Measurements from ENCODE around the gene PDILT. TPM values are rescaled to one million over a fixed set of nuclear protein-coding genes. Genes with fewer than 3 reads are reported as not detected.

The PDILT gene
- total RNA-seq, 4 donors from 2014 or later: not detected

DNA sequence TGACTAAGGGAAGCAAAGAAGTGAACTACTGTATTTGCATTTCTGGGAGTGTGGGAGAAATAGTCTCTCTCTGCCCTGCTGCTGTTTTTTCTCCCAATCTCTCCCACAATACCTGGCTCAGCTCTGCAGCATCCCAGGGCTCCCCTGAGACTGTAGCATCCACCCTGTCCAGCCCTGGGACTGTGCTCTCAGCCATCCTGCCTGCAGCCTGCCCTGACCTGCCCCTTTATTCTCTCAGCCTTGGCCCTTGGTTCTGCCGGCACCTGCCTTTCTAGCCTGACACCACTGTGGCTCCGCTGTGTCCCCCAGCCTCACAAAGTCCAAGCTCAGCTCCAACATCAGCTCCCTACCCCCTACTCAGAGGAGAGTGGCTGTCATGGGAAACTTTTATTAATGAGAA, 1.9 kb downstream of the PDILT start:
- no peak overlapping the region for H3K27ac ChIP-seq (replicated peaks in 1 of 4)
- no peaks in the 10 kb centered on the region for H3K4me1 ChIP-seq
- intact Hi-C loops (cut with DNase I): no loop called here
- H3K27me3 ChIP-seq: no peaks in the 10 kb centered on the region
- no peak overlapping the region for H3K4me3 ChIP-seq
- no peaks in the 10 kb centered on the region for H3K9me3 ChIP-seq
- TF ChIP-seq POLR2A (IDR thresholded peaks at IDR 0.05; ENCODE audit: low read depth) (no peak), EP300 (IDR thresholded peaks at IDR 0.05) (no peak), POLR2AphosphoS5 (IDR thresholded peaks at IDR 0.05) (no peak)
- TF ChIP-seq, protein P1, sequence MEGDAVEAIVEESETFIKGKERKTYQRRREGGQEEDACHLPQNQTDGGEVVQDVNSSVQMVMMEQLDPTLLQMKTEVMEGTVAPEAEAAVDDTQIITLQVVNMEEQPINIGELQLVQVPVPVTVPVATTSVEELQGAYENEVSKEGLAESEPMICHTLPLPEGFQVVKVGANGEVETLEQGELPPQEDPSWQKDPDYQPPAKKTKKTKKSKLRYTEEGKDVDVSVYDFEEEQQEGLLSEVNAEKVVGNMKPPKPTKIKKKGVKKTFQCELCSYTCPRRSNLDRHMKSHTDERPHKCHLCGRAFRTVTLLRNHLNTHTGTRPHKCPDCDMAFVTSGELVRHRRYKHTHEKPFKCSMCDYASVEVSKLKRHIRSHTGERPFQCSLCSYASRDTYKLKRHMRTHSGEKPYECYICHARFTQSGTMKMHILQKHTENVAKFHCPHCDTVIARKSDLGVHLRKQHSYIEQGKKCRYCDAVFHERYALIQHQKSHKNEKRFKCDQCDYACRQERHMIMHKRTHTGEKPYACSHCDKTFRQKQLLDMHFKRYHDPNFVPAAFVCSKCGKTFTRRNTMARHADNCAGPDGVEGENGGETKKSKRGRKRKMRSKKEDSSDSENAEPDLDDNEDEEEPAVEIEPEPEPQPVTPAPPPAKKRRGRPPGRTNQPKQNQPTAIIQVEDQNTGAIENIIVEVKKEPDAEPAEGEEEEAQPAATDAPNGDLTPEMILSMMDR (IDR thresholded peaks at IDR 0.05): no peak
- 100% methylated on average over 2 of the region's 2 CpGs for WGBS
- no peaks in the 10 kb centered on the region for H3K36me3 ChIP-seq
- DNase-seq (ENCODE audit: extremely low spot score): no peak

DNA sequence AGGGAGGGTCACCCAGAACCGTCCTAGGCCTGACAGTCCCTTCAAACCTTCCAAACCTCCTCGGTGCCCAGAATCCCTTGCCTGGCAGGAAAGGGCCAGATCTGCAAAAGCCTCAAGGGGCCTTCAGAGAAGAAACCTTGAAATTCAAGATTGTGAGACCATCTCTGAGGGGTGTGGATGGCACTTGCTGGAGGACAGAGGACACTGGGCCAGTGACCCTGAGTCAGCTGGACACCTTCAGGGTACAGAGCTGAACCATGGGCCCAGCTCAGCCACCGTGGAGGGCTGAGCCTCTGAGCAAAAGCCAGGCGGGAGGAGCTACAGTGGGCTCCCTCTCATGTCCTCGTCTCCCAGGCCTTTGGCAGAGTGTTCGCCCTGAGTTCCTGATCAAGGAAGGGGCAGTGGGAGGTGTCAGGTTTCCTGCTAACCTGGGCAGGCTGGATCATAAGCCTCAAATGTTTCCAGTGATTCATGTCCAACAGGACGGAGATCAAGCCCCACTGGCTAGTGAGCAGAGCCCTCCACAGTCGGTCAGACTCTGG, 3.0 kb downstream of the PDILT start:
- no peaks in the 10 kb centered on the region for H3K9me3 ChIP-seq
- no peaks in the 10 kb centered on the region for H3K4me1 ChIP-seq
- 64% methylated on average over 7 of the region's 8 CpGs for WGBS
- no peaks in the 10 kb centered on the region for H3K36me3 ChIP-seq
- no peak for TF ChIP-seq POLR2AphosphoS5 (IDR thresholded peaks at IDR 0.05)
- no peak for TF ChIP-seq POLR2A (IDR thresholded peaks at IDR 0.05; ENCODE audit: low read depth)
- TF ChIP-seq EP300 (IDR thresholded peaks at IDR 0.05): no peak
- TF ChIP-seq, protein P1 (IDR thresholded peaks at IDR 0.05): no peak
- intact Hi-C loops (cut with DNase I): no loop called here
- H3K27ac ChIP-seq (replicated peaks in 1 of 4): no peak overlapping the region
- H3K27me3 ChIP-seq: no peaks in the 10 kb centered on the region
- no peak overlapping the region for H3K4me3 ChIP-seq
- DNase-seq (ENCODE audit: extremely low spot score): no peak

DNA sequence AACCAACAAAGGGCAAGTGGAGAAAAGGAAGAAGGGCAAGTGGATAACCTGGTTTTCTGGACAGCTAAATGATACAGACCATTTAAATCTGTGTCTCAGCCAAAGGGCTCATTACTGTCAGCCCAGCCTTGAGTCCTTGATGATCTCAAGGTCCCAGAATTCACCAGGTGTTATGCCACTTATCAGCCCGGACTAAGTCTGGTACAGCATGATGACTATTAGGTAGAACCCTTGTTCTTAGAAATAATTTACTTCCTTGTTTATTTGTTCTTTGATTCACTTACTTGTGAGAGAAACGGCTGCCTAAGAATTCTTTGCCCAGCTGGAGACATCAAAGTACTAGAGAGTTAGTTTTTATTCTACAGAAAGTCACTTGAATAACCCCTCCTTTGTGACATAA, 3.5 kb downstream of the PDILT start:
- Histone ChIP-seq H3K36me3 (no peaks in the 10 kb centered on the region), H3K4me3 (no peak overlapping the region), H3K27ac (replicated peaks in 1 of 4) (no peak overlapping the region), H3K9me3 (no peaks in the 10 kb centered on the region), H3K27me3 (no peaks in the 10 kb centered on the region), H3K4me1 (no peaks in the 10 kb centered on the region)
- TF ChIP-seq POLR2AphosphoS5 (IDR thresholded peaks at IDR 0.05) (no peak), POLR2A (IDR thresholded peaks at IDR 0.05; ENCODE audit: low read depth) (no peak)
- TF ChIP-seq, protein P1 (IDR thresholded peaks at IDR 0.05): no peak
- no peak for DNase-seq (ENCODE audit: extremely low spot score)
- 46% methylated on average over 2 of the region's 2 CpGs for WGBS
- intact Hi-C loops (cut with DNase I): no loop called here

DNA sequence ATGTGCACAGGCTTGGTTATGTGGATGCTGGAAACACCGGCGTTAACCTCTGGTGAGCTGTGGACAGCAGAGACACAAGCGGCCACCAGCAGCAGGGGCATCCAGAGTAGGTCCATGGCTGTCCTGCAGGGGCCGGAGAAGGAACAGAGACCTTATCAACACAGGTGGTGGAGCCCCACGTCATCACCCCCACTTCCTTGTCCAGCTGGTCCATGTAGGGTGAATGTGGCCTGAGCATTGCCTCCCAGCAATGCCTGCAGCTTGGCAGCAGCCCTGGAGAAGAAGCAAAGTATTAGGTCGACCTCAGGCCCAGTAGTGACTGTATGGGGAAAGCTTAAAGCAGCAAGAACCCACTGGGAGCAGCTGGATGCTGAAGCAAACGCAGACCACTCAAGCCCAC, 5.4 kb downstream of the PDILT start:
- whole genome bisulfite sequencing: 45% methylated on average over 2 of the region's 7 CpGs
- Histone ChIP-seq H3K4me1 (peaks cover 0 to 5% (median 4%) of the 10 kb centered on the region in 4 donors), H3K27me3 (no peaks in the 10 kb centered on the region), H3K4me3 (no peak overlapping the region), H3K27ac (replicated peaks in 1 of 4) (no peak overlapping the region), H3K9me3 (no peaks in the 10 kb centered on the region), H3K36me3 (no peaks in the 10 kb centered on the region)
- intact Hi-C loops (cut with DNase I): no loop called here
- TF ChIP-seq POLR2AphosphoS5 (IDR thresholded peaks at IDR 0.05): no peak
- TF ChIP-seq EP300 (IDR thresholded peaks at IDR 0.05): no peak
- TF ChIP-seq POLR2A (IDR thresholded peaks at IDR 0.05; ENCODE audit: low read depth): no peak
- TF ChIP-seq, protein P1 (IDR thresholded peaks at IDR 0.05): no peak
- no peak for DNase-seq (ENCODE audit: extremely low spot score)

DNA sequence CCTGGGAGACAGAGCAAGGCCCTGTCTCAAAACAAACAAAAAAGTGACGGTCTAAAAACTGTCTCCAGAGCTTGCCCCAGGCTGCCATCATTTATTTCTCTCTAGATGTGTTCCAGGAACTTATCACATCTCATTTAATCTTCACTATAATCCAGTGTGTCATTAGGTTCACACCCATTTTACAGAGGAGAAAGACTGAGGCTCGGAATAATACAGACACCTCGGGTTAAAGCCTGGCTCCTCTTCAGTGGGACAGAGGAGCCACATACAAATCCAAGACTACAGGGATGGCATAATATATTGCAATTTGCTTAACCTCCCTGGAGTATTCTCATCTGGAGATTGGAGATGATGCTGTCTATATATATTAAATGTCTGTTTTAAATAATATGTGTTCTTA, 5.9 kb downstream of the PDILT start:
- no peak for DNase-seq (ENCODE audit: extremely low spot score)
- 89% methylated on average over 3 of the region's 3 CpGs for WGBS
- H3K9me3 ChIP-seq: no peaks in the 10 kb centered on the region
- no peak overlapping the region for H3K4me3 ChIP-seq
- no peaks in the 10 kb centered on the region for H3K27me3 ChIP-seq
- H3K4me1 ChIP-seq: peaks cover 2 to 11% (median 10%) of the 10 kb centered on the region in 4 donors
- H3K27ac ChIP-seq (replicated peaks in 1 of 4): no peak overlapping the region
- no peaks in the 10 kb centered on the region for H3K36me3 ChIP-seq
- TF ChIP-seq POLR2A (IDR thresholded peaks at IDR 0.05; ENCODE audit: low read depth) (no peak), POLR2AphosphoS5 (IDR thresholded peaks at IDR 0.05) (no peak), EP300 (IDR thresholded peaks at IDR 0.05) (no peak)
- TF ChIP-seq, protein P1 (IDR thresholded peaks at IDR 0.05): no peak
- intact Hi-C loops (cut with DNase I): no loop called here

Data from esophagus muscularis mucosa (tissue), 4 donors.